ENCODE data around the gene NEU2. TPM values are rescaled to one million over a fixed set of nuclear protein-coding genes. Genes with fewer than 3 reads are reported as not detected.

The NEU2 gene
- total and polyA plus RNA-seq, 2 of the 13 experiments (the other 11 are each of a cell fraction or from before 2014, with no cell fraction given) = not detected

DNA sequence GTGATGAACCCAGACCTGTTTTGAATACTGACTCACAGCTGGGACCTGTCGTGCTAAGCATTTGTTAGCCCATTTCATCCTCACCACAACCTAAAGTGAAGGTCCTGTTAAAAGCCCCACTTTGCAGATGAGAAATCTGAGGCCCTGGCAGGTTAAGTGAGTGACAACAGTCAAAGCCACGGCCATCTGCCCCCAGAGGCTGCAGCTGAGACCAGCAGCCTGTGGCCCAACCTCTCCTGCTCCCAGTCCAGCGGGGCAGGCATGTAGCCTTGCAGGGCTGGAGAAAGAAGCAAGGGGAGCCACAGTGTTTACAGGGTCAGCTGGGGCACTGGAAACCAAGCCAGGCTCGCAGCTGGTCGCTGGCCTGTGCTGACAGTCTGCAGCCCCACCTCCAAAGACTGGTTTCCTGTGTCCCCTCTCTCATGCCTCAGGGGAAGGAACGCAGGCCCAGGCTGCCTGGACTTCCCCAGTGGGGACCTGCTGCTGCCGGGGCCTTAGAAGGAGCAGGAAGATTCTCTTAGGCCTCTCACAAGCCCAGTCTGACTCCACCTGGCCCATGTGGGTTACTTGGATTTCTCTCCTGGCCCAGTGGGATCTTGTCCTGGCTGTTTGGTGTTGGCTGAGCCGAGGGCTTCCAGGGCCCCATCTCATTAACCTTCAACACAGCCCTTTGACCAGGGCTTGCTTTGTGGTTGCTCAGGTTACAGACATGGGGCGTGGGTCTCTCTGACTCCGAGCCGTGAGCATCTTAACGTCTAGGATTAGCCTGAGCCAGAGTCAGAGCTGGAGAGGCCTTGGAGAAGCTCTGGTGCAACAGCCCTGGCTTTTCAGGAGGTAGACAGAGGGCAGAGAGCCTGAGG, 29.3 kb downstream of the NEU2 start (continued):
- TF ChIP-seq FOXK2 (IDR thresholded peaks at IDR 0.05) (peak; percentile 94), RARA (CRISPR knock-in tag; IDR thresholded peaks at IDR 0.05) (peak; percentile 80), ASH2L (IDR thresholded peaks at IDR 0.05; ENCODE audit: insufficient read length, low read depth, low read length) (peak; percentile 94), ZFAT (CRISPR knock-in tag; conservative IDR thresholded peaks at IDR 0.05) (no peak), HNRNPH1 (optimal IDR thresholded peaks at IDR 0.05; ENCODE audit: low read depth, low read length) (peak; percentile 4), POLR2AphosphoS5 (IDR thresholded peaks at IDR 0.05; ENCODE audit: low read depth, low read length) (no peak), ZNF550 (CRISPR knock-in tag; IDR thresholded peaks at IDR 0.05; ENCODE audit: borderline replicate concordance) (no peak), RBM39 (IDR thresholded peaks at IDR 0.05; ENCODE audit: low read depth, low read length, poor library complexity, severe bottlenecking) (peak; percentile 56), SETDB1 (CRISPR knock-in tag; IDR thresholded peaks at IDR 0.05; ENCODE audit: borderline replicate concordance) (no peak), ISL2 (CRISPR knock-in tag; IDR thresholded peaks at IDR 0.05) (no peak), ZNF17 (CRISPR knock-in tag; IDR thresholded peaks at IDR 0.05) (no peak), MEF2D (CRISPR knock-in tag; IDR thresholded peaks at IDR 0.05) (peak; percentile 86; the same call in 1 of the 2 replicates), ZFP82 (CRISPR knock-in tag; IDR thresholded peaks at IDR 0.05; ENCODE audit: borderline replicate concordance) (no peak), ZSCAN22 (CRISPR knock-in tag; IDR thresholded peaks at IDR 0.05) (no peak), TRAFD1 (CRISPR knock-in tag; IDR thresholded peaks at IDR 0.05; ENCODE audit: borderline replicate concordance) (no peak), TCF7L2 (IDR thresholded peaks at IDR 0.05; ENCODE audit: low read depth, low read length) (no peak), ZNF720 (CRISPR knock-in tag; IDR thresholded peaks at IDR 0.05) (no peak), ZNF747 (CRISPR knock-in tag; IDR thresholded peaks at IDR 0.05; ENCODE audit: borderline replicate concordance) (peak; percentile 90), ZNF773 (CRISPR knock-in tag; IDR thresholded peaks at IDR 0.05; ENCODE audit: borderline replicate concordance) (no peak), ZNF672 (CRISPR knock-in tag; IDR thresholded peaks at IDR 0.05) (no peak), ZNF768 (CRISPR knock-in tag; IDR thresholded peaks at IDR 0.05) (peak; percentile 53; the same call in 1 of the 2 replicates), ZBTB2 (CRISPR knock-in tag; IDR thresholded peaks at IDR 0.05; ENCODE audit: low read depth) (no peak), ZNF512 (CRISPR knock-in tag; IDR thresholded peaks at IDR 0.05) (no peak), ZNF737 (CRISPR knock-in tag; IDR thresholded peaks at IDR 0.05; ENCODE audit: borderline replicate concordance) (no peak)
- TF ChIP-seq, protein P1, sequence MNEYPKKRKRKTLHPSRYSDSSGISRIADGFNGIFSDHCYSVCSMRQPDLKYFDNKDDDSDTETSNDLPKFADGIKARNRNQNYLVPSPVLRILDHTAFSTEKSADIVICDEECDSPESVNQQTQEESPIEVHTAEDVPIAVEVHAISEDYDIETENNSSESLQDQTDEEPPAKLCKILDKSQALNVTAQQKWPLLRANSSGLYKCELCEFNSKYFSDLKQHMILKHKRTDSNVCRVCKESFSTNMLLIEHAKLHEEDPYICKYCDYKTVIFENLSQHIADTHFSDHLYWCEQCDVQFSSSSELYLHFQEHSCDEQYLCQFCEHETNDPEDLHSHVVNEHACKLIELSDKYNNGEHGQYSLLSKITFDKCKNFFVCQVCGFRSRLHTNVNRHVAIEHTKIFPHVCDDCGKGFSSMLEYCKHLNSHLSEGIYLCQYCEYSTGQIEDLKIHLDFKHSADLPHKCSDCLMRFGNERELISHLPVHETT (CRISPR knock-in tag; conservative IDR thresholded peaks at IDR 0.05) = no peak; the same call in 1 of the 2 replicates

All from HepG2 (cell line).